ENCODE results near the gene KCTD11. TPM values are rescaled to one million over a fixed set of nuclear protein-coding genes. Genes with fewer than 3 reads are reported as not detected.

Gene KCTD11
- polyA plus RNA-seq, result 10 to 100 TPM; 39.3 to 75.9 TPM

GRCh38 chr17:7351665-7352502, at the start of gene KCTD11:
TSS of gene KCTD11 (plus strand) at chr17:7352162.
- H3K9me3 ChIP-seq (ENCODE audit: control insufficient read depth in 2 of 2, insufficient read depth in 1 of 2, low read depth in 1 of 2, low read length in 1 of 2), result no peaks in the 10 kb centered on the region
- H3K4me1 ChIP-seq (ENCODE audit: control insufficient read depth in 2 of 2, insufficient read depth in 2 of 2, low read length in 1 of 2), result peaks cover 11 to 26% of the 10 kb centered on the region in 2 donors
- WGBS, 2 donors, result 1% methylated on average over 74 to 91 of the region's 91 CpGs

GRCh38 chr17:7304179-7304578, 47.8 kb upstream of the KCTD11 start:
- no peak overlapping the region for H3K4me3 ChIP-seq (ENCODE audit: low read depth in 1 of 2, low read length in 2 of 2)
- no peaks in the 10 kb centered on the region for H3K4me1 ChIP-seq (ENCODE audit: control insufficient read depth in 2 of 2, insufficient read depth in 2 of 2, low read length in 1 of 2)
- no peaks in the 10 kb centered on the region for H3K27me3 ChIP-seq (ENCODE audit: control insufficient read depth in 1 of 2, insufficient read depth in 2 of 2, low read length in 2 of 2)
- 95 to 98% methylated on average over 7 of the region's 7 CpGs for WGBS, 2 donors
- H3K27ac ChIP-seq (ENCODE audit: low read depth in 2 of 2, low read length in 1 of 2), result no peak overlapping the region
- H3K36me3 ChIP-seq (ENCODE audit: control insufficient read depth in 2 of 2, insufficient read depth in 2 of 2, low read length in 1 of 2), result no peaks in the 10 kb centered on the region
- H3K9me3 ChIP-seq (ENCODE audit: control insufficient read depth in 2 of 2, insufficient read depth in 1 of 2, low read depth in 1 of 2, low read length in 1 of 2), result no peaks in the 10 kb centered on the region

More at GRCh38 chr17:7351665-7352502, at the start of gene KCTD11:
- peak within 1 kb of the TSS; percentile 93 to 99 for H3K27ac ChIP-seq (ENCODE audit: low read depth in 2 of 2, low read length in 1 of 2)
- no peaks in the 10 kb centered on the region for H3K27me3 ChIP-seq (ENCODE audit: control insufficient read depth in 1 of 2, insufficient read depth in 2 of 2, low read length in 2 of 2)
- H3K36me3 ChIP-seq (ENCODE audit: control insufficient read depth in 2 of 2, insufficient read depth in 2 of 2, low read length in 1 of 2), result peaks cover 0 to 8% of the 10 kb centered on the region in 2 donors
- H3K4me3 ChIP-seq (ENCODE audit: low read depth in 1 of 2, low read length in 2 of 2), result peak within 1 kb of the TSS; percentile 79

- WGBS, 2 donors, result 0 to 1% methylated on average over 64 of the region's 64 CpGs
- peaks cover 2 to 9% of the 10 kb centered on the region in 2 donors for H3K4me1 ChIP-seq (ENCODE audit: control insufficient read depth in 2 of 2, insufficient read depth in 2 of 2, low read length in 1 of 2)
- H3K4me3 ChIP-seq (ENCODE audit: low read depth in 1 of 2, low read length in 2 of 2), result peak within 1 kb of the TSS; percentile 91 to 94
- peaks cover 7 to 15% of the 10 kb centered on the region in 2 donors for H3K36me3 ChIP-seq (ENCODE audit: control insufficient read depth in 2 of 2, insufficient read depth in 2 of 2, low read length in 1 of 2)
- no peaks in the 10 kb centered on the region for H3K9me3 ChIP-seq (ENCODE audit: control insufficient read depth in 2 of 2, insufficient read depth in 1 of 2, low read depth in 1 of 2, low read length in 1 of 2)
- H3K27ac ChIP-seq (ENCODE audit: low read depth in 2 of 2, low read length in 1 of 2), result peak within 1 kb of the TSS; percentile 100
- no peaks in the 10 kb centered on the region for H3K27me3 ChIP-seq (ENCODE audit: control insufficient read depth in 1 of 2, insufficient read depth in 2 of 2, low read length in 2 of 2)
Observed at GRCh38 chr17:7306911-7307685, 44.9 kb upstream of the KCTD11 start, which contains the start of gene EIF5A. TSS of gene EIF5A (plus strand) at chr17:7307628. CDS start at chr17:7309636, 2,008 bp downstream.

- peaks cover 14 to 23% of the 10 kb centered on the region in 2 donors for H3K36me3 ChIP-seq (ENCODE audit: control insufficient read depth in 2 of 2, insufficient read depth in 2 of 2, low read length in 1 of 2)
- WGBS, 2 donors, result 1% methylated on average over 67 to 104 of the region's 104 CpGs
- peaks cover 2 to 9% of the 10 kb centered on the region in 2 donors for H3K4me1 ChIP-seq (ENCODE audit: control insufficient read depth in 2 of 2, insufficient read depth in 2 of 2, low read length in 1 of 2)
- no peaks in the 10 kb centered on the region for H3K27me3 ChIP-seq (ENCODE audit: control insufficient read depth in 1 of 2, insufficient read depth in 2 of 2, low read length in 2 of 2)
- H3K27ac ChIP-seq (ENCODE audit: low read depth in 2 of 2, low read length in 1 of 2), result peak overlapping the region; percentile 100
- no peaks in the 10 kb centered on the region for H3K9me3 ChIP-seq (ENCODE audit: control insufficient read depth in 2 of 2, insufficient read depth in 1 of 2, low read depth in 1 of 2, low read length in 1 of 2)
- H3K4me3 ChIP-seq (ENCODE audit: low read depth in 1 of 2, low read length in 2 of 2), result peak overlapping the region; percentile 91 to 94
Observed at GRCh38 chr17:7307686-7308624, 44.0 kb upstream of the KCTD11 start.

GRCh38 chr17:7308625-7309433, 43.1 kb upstream of the KCTD11 start:
- WGBS, 2 donors, result 0% methylated on average over 14 of the region's 14 CpGs
- Histone ChIP-seq H3K4me1 (ENCODE audit: control insufficient read depth in 2 of 2, insufficient read depth in 2 of 2, low read length in 1 of 2) (peaks cover 2 to 9% of the 10 kb centered on the region in 2 donors), H3K9me3 (ENCODE audit: control insufficient read depth in 2 of 2, insufficient read depth in 1 of 2, low read depth in 1 of 2, low read length in 1 of 2) (no peaks in the 10 kb centered on the region), H3K27ac (ENCODE audit: low read depth in 2 of 2, low read length in 1 of 2) (peak overlapping the region; percentile 100), H3K27me3 (ENCODE audit: control insufficient read depth in 1 of 2, insufficient read depth in 2 of 2, low read length in 2 of 2) (no peaks in the 10 kb centered on the region), H3K4me3 (ENCODE audit: low read depth in 1 of 2, low read length in 2 of 2) (peak overlapping the region; percentile 91 to 94), H3K36me3 (ENCODE audit: control insufficient read depth in 2 of 2, insufficient read depth in 2 of 2, low read length in 1 of 2) (peaks cover 19 to 26% of the 10 kb centered on the region in 2 donors)

GRCh38 chr17:7309628-7310027, 42.3 kb upstream of the KCTD11 start:
- H3K4me1 ChIP-seq (ENCODE audit: control insufficient read depth in 2 of 2, insufficient read depth in 2 of 2, low read length in 1 of 2), result peaks cover 2 to 11% of the 10 kb centered on the region in 2 donors

GRCh38 chr17:7311110-7311705, 40.8 kb upstream of the KCTD11 start:
- H3K4me1 ChIP-seq (ENCODE audit: control insufficient read depth in 2 of 2, insufficient read depth in 2 of 2, low read length in 1 of 2), result peaks cover 2 to 16% of the 10 kb centered on the region in 2 donors
- no peak overlapping the region for H3K4me3 ChIP-seq (ENCODE audit: low read depth in 1 of 2, low read length in 2 of 2)
- H3K9me3 ChIP-seq (ENCODE audit: control insufficient read depth in 2 of 2, insufficient read depth in 1 of 2, low read depth in 1 of 2, low read length in 1 of 2), result no peaks in the 10 kb centered on the region
- no peaks in the 10 kb centered on the region for H3K27me3 ChIP-seq (ENCODE audit: control insufficient read depth in 1 of 2, insufficient read depth in 2 of 2, low read length in 2 of 2)
- peaks cover 19 to 29% of the 10 kb centered on the region in 2 donors for H3K36me3 ChIP-seq (ENCODE audit: control insufficient read depth in 2 of 2, insufficient read depth in 2 of 2, low read length in 1 of 2)
- peak overlapping the region in 1 of 2 donors; percentile 5 for H3K27ac ChIP-seq (ENCODE audit: low read depth in 2 of 2, low read length in 1 of 2)
- 73 to 75% methylated on average over 7 of the region's 7 CpGs for WGBS, 2 donors

More at GRCh38 chr17:7309628-7310027, 42.3 kb upstream of the KCTD11 start:
- Histone ChIP-seq H3K27me3 (ENCODE audit: control insufficient read depth in 1 of 2, insufficient read depth in 2 of 2, low read length in 2 of 2) (no peaks in the 10 kb centered on the region), H3K27ac (ENCODE audit: low read depth in 2 of 2, low read length in 1 of 2) (peak overlapping the region; percentile 100), H3K4me3 (ENCODE audit: low read depth in 1 of 2, low read length in 2 of 2) (peak overlapping the region in 1 of 2 donors; percentile 94), H3K36me3 (ENCODE audit: control insufficient read depth in 2 of 2, insufficient read depth in 2 of 2, low read length in 1 of 2) (peaks cover 19 to 29% of the 10 kb centered on the region in 2 donors), H3K9me3 (ENCODE audit: control insufficient read depth in 2 of 2, insufficient read depth in 1 of 2, low read depth in 1 of 2, low read length in 1 of 2) (no peaks in the 10 kb centered on the region)
- 74 to 84% methylated on average over 12 of the region's 12 CpGs for WGBS, 2 donors

- Histone ChIP-seq H3K27me3 (ENCODE audit: control insufficient read depth in 1 of 2, insufficient read depth in 2 of 2, low read length in 2 of 2) (no peaks in the 10 kb centered on the region), H3K4me3 (ENCODE audit: low read depth in 1 of 2, low read length in 2 of 2) (no peak overlapping the region), H3K9me3 (ENCODE audit: control insufficient read depth in 2 of 2, insufficient read depth in 1 of 2, low read depth in 1 of 2, low read length in 1 of 2) (no peaks in the 10 kb centered on the region), H3K36me3 (ENCODE audit: control insufficient read depth in 2 of 2, insufficient read depth in 2 of 2, low read length in 1 of 2) (peaks cover 19 to 34% of the 10 kb centered on the region in 2 donors), H3K27ac (ENCODE audit: low read depth in 2 of 2, low read length in 1 of 2) (peak overlapping the region in 1 of 2 donors; percentile 56), H3K4me1 (ENCODE audit: control insufficient read depth in 2 of 2, insufficient read depth in 2 of 2, low read length in 1 of 2) (peaks cover 2 to 16% of the 10 kb centered on the region in 2 donors)
- 72 to 76% methylated on average over 7 of the region's 7 CpGs for WGBS, 2 donors
Observed at GRCh38 chr17:7312432-7313087, 39.4 kb upstream of the KCTD11 start.
